Type B pancreatic cell (in vitro differentiated cells): Measurements from ENCODE around the gene SIRT2. TPM values are rescaled to one million over a fixed set of nuclear protein-coding genes. Genes with fewer than 3 reads are reported as not detected.

Experiments used
- DNase-seq: peaks from one replicate; pipeline ENCODE4 v3.0.0; 2021; ENCODE audit warnings: mixed read lengths; ENCODE audit not compliant: unreplicated experiment; ENCODE audit errors: extremely low spot score
- H3K27ac Mint-ChIP-seq: 2 replicates; pipeline ENCODE4 v1.8.0; 2021; ENCODE audit warnings: mild to moderate bottlenecking, mixed read lengths
- H3K27me3 Mint-ChIP-seq: 2 replicates; pipeline ENCODE4 v1.8.0; 2021; ENCODE audit warnings: mixed read lengths
- H3K36me3 Mint-ChIP-seq: 2 replicates; pipeline ENCODE4 v1.8.0; 2021; ENCODE audit warnings: mixed read lengths
- H3K4me1 Mint-ChIP-seq: one replicate; pipeline ENCODE4 v1.8.0; 2021; ENCODE audit warnings: mixed read lengths; ENCODE audit not compliant: unreplicated experiment
- H3K4me3 Mint-ChIP-seq: 2 replicates; pipeline ENCODE4 v1.8.0; 2021; ENCODE audit warnings: mild to moderate bottlenecking, mixed read lengths
- H3K9me3 Mint-ChIP-seq: 2 replicates; pipeline ENCODE4 v1.8.0; 2021; ENCODE audit warnings: mixed read lengths
- CTCF ChIP-seq: fragments of 200-600 bp; sonication (generic); conservative IDR thresholded peaks from 2 replicates; pipeline ENCODE4 v1.5.0; 2021; ENCODE audit warnings: antibody characterized with exemption, mild to moderate bottlenecking
- total RNA-seq: library from RNA; stranded (reverse); gene quantifications from 2 replicates; pipeline ENCODE4 v1.2.1, GENCODE V29; 2021; ENCODE audit warnings: low replicate concordance

Gene SIRT2
- total RNA-seq, 1 donor from 2014 or later: 46.0 TPM

GRCh38 chr19:38922482-38922881 lies 23.1 kb upstream of the SIRT2 start:
- H3K4me3 Mint-ChIP-seq: no peak overlapping the region
- H3K27ac Mint-ChIP-seq: no peak overlapping the region
- peaks cover 6% of the 10 kb centered on the region for H3K36me3 Mint-ChIP-seq
- peaks cover 3% of the 10 kb centered on the region for H3K4me1 Mint-ChIP-seq
- no peaks in the 10 kb centered on the region for H3K27me3 Mint-ChIP-seq
- H3K9me3 Mint-ChIP-seq: no peaks in the 10 kb centered on the region
- DNase-seq: no peak
- no peak for TF ChIP-seq CTCF

- no peak for TF ChIP-seq CTCF
- no peak for DNase-seq
- peaks cover 3% of the 10 kb centered on the region for H3K4me1 Mint-ChIP-seq
- H3K9me3 Mint-ChIP-seq: no peaks in the 10 kb centered on the region
- no peak overlapping the region for H3K4me3 Mint-ChIP-seq
- peaks cover 6% of the 10 kb centered on the region for H3K36me3 Mint-ChIP-seq
- H3K27ac Mint-ChIP-seq: no peak overlapping the region
- no peaks in the 10 kb centered on the region for H3K27me3 Mint-ChIP-seq
Measured at GRCh38 chr19:38921420-38922274, 22.2 kb upstream of the SIRT2 start.

- Mint-ChIP-seq H3K36me3 (peaks cover 6% of the 10 kb centered on the region), H3K4me3 (no peak overlapping the region), H3K27ac (no peak overlapping the region), H3K9me3 (no peaks in the 10 kb centered on the region), H3K27me3 (no peaks in the 10 kb centered on the region), H3K4me1 (peaks cover 3% of the 10 kb centered on the region)
- DNase-seq: no peak
- no peak for TF ChIP-seq CTCF
Measured at GRCh38 chr19:38920602-38921419, 21.4 kb upstream of the SIRT2 start.

GRCh38 chr19:38919837-38920601 lies 20.6 kb upstream of the SIRT2 start:
- peaks cover 3% of the 10 kb centered on the region for H3K4me1 Mint-ChIP-seq
- peaks cover 6% of the 10 kb centered on the region for H3K36me3 Mint-ChIP-seq
- H3K27ac Mint-ChIP-seq: no peak overlapping the region
- no peaks in the 10 kb centered on the region for H3K27me3 Mint-ChIP-seq
- no peak for DNase-seq
- no peak overlapping the region for H3K4me3 Mint-ChIP-seq
- no peaks in the 10 kb centered on the region for H3K9me3 Mint-ChIP-seq
- TF ChIP-seq CTCF: no peak

GRCh38 chr19:38918526-38918925 lies 19.1 kb upstream of the SIRT2 start:
- H3K36me3 Mint-ChIP-seq: peaks cover 10% of the 10 kb centered on the region
- peaks cover 3% of the 10 kb centered on the region for H3K4me1 Mint-ChIP-seq
- no peak for DNase-seq
- no peaks in the 10 kb centered on the region for H3K27me3 Mint-ChIP-seq
- no peaks in the 10 kb centered on the region for H3K9me3 Mint-ChIP-seq
- no peak overlapping the region for H3K27ac Mint-ChIP-seq
- TF ChIP-seq CTCF: no peak
- no peak overlapping the region for H3K4me3 Mint-ChIP-seq
